Common myeloid progenitor, CD34-positive (primary cell): ENCODE results near the gene KCNIP3.

Source experiments
- CTCF ChIA-PET: fragments of 350-600 bp; sonication (Branson Sonifier 250); formaldehyde crosslinking; loops from one replicate; lab custom pipeline; 2021; ENCODE audit warnings: antibody characterized with exemption; lab: Charles Lee
- POLR2A ChIA-PET: fragments of 350-600 bp; sonication (Branson Sonifier 250); formaldehyde crosslinking; loops from one replicate; lab custom pipeline; 2021; ENCODE audit warnings: antibody characterized with exemption; lab: Charles Lee
- DNase-seq, 3 donors: peaks; one replicate each; pipeline versions ENCODE4 v3.0.0 to v3.0.0-alpha.2; 2013
- H3K27ac ChIP-seq, 2 experiments: 1 replicate in 1 of 2; 2 replicates in 1 of 2; pipeline ENCODE4 v1.7.0; 2013; ENCODE audit warnings: inconsistent platforms in 2 of 2, low read length in 2 of 2, mild to moderate bottlenecking in 2 of 2, low read depth in 1 of 2, moderate library complexity in 1 of 2; ENCODE audit not compliant: severe bottlenecking in 2 of 2, insufficient read depth in 1 of 2, poor library complexity in 1 of 2
- H3K27me3 ChIP-seq, 5 experiments: replicated peaks in 2 of 5; 1 replicate in 3 of 5; 2 replicates in 2 of 5; pipeline versions ENCODE4 v1.6.1 to v1.7.0; 2013; ENCODE audit warnings: low read length in 4 of 5, mild to moderate bottlenecking in 2 of 5, moderate library complexity in 2 of 5, inconsistent platforms in 1 of 5; ENCODE audit not compliant: insufficient read depth in 5 of 5, control insufficient read depth in 4 of 5
- H3K36me3 ChIP-seq, 4 experiments: 1 replicate in 2 of 4; 2 replicates in 2 of 4; pipeline versions ENCODE4 v1.6.1 to v1.7.0; 2013; ENCODE audit warnings: low read length in 3 of 4, control low read depth in 1 of 4, mild to moderate bottlenecking in 1 of 4; ENCODE audit not compliant: control insufficient read depth in 4 of 4, insufficient read depth in 4 of 4
- H3K4me1 ChIP-seq, 4 experiments: 1 replicate in 3 of 4; 2 replicates in 1 of 4; pipeline versions ENCODE4 v1.6.1 to v1.7.1; 2013; ENCODE audit warnings: low read length in 3 of 4, mild to moderate bottlenecking in 3 of 4, control low read depth in 1 of 4, inconsistent platforms in 1 of 4, moderate library complexity in 1 of 4; ENCODE audit not compliant: control insufficient read depth in 4 of 4, insufficient read depth in 4 of 4; ENCODE audit errors: control extremely low read depth in 1 of 4
- H3K4me3 ChIP-seq, 7 experiments: 1 replicate in 4 of 7; 2 replicates in 3 of 7; pipeline versions ENCODE4 v1.5.1 to v1.7.0; 2013; ENCODE audit warnings: mild to moderate bottlenecking in 7 of 7, low read length in 6 of 7, moderate library complexity in 6 of 7, inconsistent platforms in 2 of 7, low read depth in 2 of 7, control low read depth in 1 of 7; ENCODE audit not compliant: insufficient read depth in 4 of 7, control insufficient read depth in 1 of 7; ENCODE audit errors: extremely low read depth in 1 of 7
- H3K9me3 ChIP-seq, 5 experiments: 1 replicate in 4 of 5; 2 replicates in 1 of 5; pipeline versions ENCODE4 v1.6.1 to v1.7.1; 2013; ENCODE audit warnings: low read length in 4 of 5, mild to moderate bottlenecking in 2 of 5, inconsistent platforms in 1 of 5, low read depth in 1 of 5, moderate library complexity in 1 of 5; ENCODE audit not compliant: control insufficient read depth in 4 of 5, insufficient read depth in 2 of 5; ENCODE audit errors: control extremely low read depth in 1 of 5
- WGBS: methylation state at CpG from one replicate; pipeline ENCODE4 v1.1.5; 2013; ENCODE audit not compliant: insufficient coverage; 5-methylcytosine and 5-hydroxymethylcytosine counted together

The KCNIP3 gene

GRCh38 chr2:95317665-95318425 is 20.7 kb downstream of the KCNIP3 start:
- Histone ChIP-seq H3K9me3 (no peaks in the 10 kb centered on the region), H3K27me3 (no peaks in the 10 kb centered on the region), H3K36me3 (no peaks in the 10 kb centered on the region), H3K27ac (no peak overlapping the region), H3K4me1 (peaks cover 0 to 3% (median 0%) of the 10 kb centered on the region in 4 experiments), H3K4me3 (no peak overlapping the region)
- ChIA-PET CTCF (no interaction called here), POLR2A (no interaction called here)
- no peak for DNase-seq
- 100% methylated on average over 4 of the region's 12 CpGs for WGBS

- H3K27me3 ChIP-seq = no peaks in the 10 kb centered on the region
These were observed 21.5 kb downstream of the KCNIP3 start for GRCh38 chr2:95318431-95319220.

GRCh38 chr2:95319481-95320343 is 22.6 kb downstream of the KCNIP3 start:
- ChIA-PET POLR2A (no interaction called here), CTCF (no interaction called here)
- DNase-seq = no peak
- WGBS = 92% methylated on average over 20 of the region's 23 CpGs
- Histone ChIP-seq H3K4me3 (no peak overlapping the region), H3K36me3 (no peaks in the 10 kb centered on the region), H3K4me1 (peaks cover 0 to 3% (median 0%) of the 10 kb centered on the region in 4 experiments), H3K9me3 (no peaks in the 10 kb centered on the region), H3K27me3 (no peaks in the 10 kb centered on the region), H3K27ac (no peak overlapping the region)

More at GRCh38 chr2:95318431-95319220, 21.5 kb downstream of the KCNIP3 start:
- no peak overlapping the region for H3K27ac ChIP-seq
- H3K9me3 ChIP-seq = no peaks in the 10 kb centered on the region
- H3K36me3 ChIP-seq = no peaks in the 10 kb centered on the region
- WGBS = 84% methylated on average over 10 of the region's 13 CpGs
- peaks cover 0 to 3% (median 0%) of the 10 kb centered on the region in 4 experiments for H3K4me1 ChIP-seq
- no peak overlapping the region for H3K4me3 ChIP-seq
- CTCF ChIA-PET = no interaction called here
- DNase-seq = no peak
- POLR2A ChIA-PET = no interaction called here

- ChIA-PET CTCF (no interaction called here), POLR2A (no interaction called here)
- Histone ChIP-seq H3K36me3 (no peaks in the 10 kb centered on the region), H3K4me3 (no peak overlapping the region), H3K9me3 (no peaks in the 10 kb centered on the region), H3K4me1 (peaks cover 0 to 3% (median 0%) of the 10 kb centered on the region in 4 experiments), H3K27me3 (no peaks in the 10 kb centered on the region), H3K27ac (no peak overlapping the region)
- DNase-seq = no peak
- WGBS = 100% methylated on average over 5 of the region's 11 CpGs
These were observed 23.2 kb downstream of the KCNIP3 start for GRCh38 chr2:95320344-95320712.

- Histone ChIP-seq H3K27me3 (no peaks in the 10 kb centered on the region), H3K9me3 (no peaks in the 10 kb centered on the region), H3K4me1 (peaks cover 0 to 3% (median 0%) of the 10 kb centered on the region in 4 experiments), H3K36me3 (no peaks in the 10 kb centered on the region), H3K4me3 (no peak overlapping the region), H3K27ac (no peak overlapping the region)
- no peak for DNase-seq
- 91% methylated on average over 17 of the region's 18 CpGs for WGBS
- CTCF ChIA-PET = interaction anchor here (0.8 to 1.5 kb wide), 2 partner anchors 24 to 50 kb away, joined by 3 to 4 read pairs; no protein-coding TSS in a partner anchor
- POLR2A ChIA-PET = no interaction called here
These were observed 24.0 kb downstream of the KCNIP3 start for GRCh38 chr2:95320986-95321767.

GRCh38 chr2:95323347-95324155 is 26.4 kb downstream of the KCNIP3 start:
- Histone ChIP-seq H3K4me3 (no peak overlapping the region), H3K4me1 (no peaks in the 10 kb centered on the region), H3K27me3 (no peaks in the 10 kb centered on the region), H3K36me3 (no peaks in the 10 kb centered on the region), H3K27ac (no peak overlapping the region), H3K9me3 (no peaks in the 10 kb centered on the region)
- POLR2A ChIA-PET = no interaction called here
- peak in 2 of 3 donors; percentile 7 to 12 for DNase-seq
- 86% methylated on average over 24 of the region's 26 CpGs for WGBS
- CTCF ChIA-PET = interaction anchor here (1.0 kb wide), 1 partner anchor 21 kb away, joined by 3 read pairs; no protein-coding TSS in a partner anchor
